HepG2 (cell line): Measurements from ENCODE around the gene AIDA. TPM values are rescaled to one million over a fixed set of nuclear protein-coding genes. Genes with fewer than 3 reads are reported as not detected.

Experiments used
- DDIT3 ChIP-seq: sonication (generic); formaldehyde crosslinking; IDR thresholded peaks from 2 replicates; pipeline ENCODE4 v1.4.0; 2020; ENCODE audit warnings: mild to moderate bottlenecking, missing genetic modification reagents
- ELK4 ChIP-seq: sonication (generic); formaldehyde crosslinking; IDR thresholded peaks from 2 replicates; pipeline ENCODE4 v1.9.0; 2021; ENCODE audit warnings: missing genetic modification reagents, borderline replicate concordance
- KLF11 ChIP-seq: IDR thresholded peaks from 2 replicates; pipeline ENCODE4 v1.6.1; 2016; ENCODE audit warnings: missing compliant biosample characterization
- NFKBIZ ChIP-seq: IDR thresholded peaks from 2 replicates; pipeline ENCODE4 v1.6.1; 2018; ENCODE audit warnings: missing genetic modification reagents, missing compliant biosample characterization
- PCBP1 ChIP-seq: fragments of 200-400 bp; formaldehyde crosslinking; IDR thresholded peaks from 2 replicates; pipeline ENCODE4 v1.6.1; 2017; ENCODE audit warnings: mild to moderate bottlenecking, low read depth, low read length, borderline replicate concordance
- PHB2 ChIP-seq: fragments of 450-650 bp; IDR thresholded peaks from 2 replicates; pipeline ENCODE4 v1.6.1; 2018; ENCODE audit not compliant: partially characterized antibody
- RAD21 ChIP-seq: fragments of 450-650 bp; formaldehyde crosslinking; IDR thresholded peaks from 2 replicates; pipeline ENCODE4 v1.5.0; 2020; ENCODE audit warnings: mild to moderate bottlenecking
- SRY ChIP-seq: sonication (generic); formaldehyde crosslinking; IDR thresholded peaks from 2 replicates; pipeline ENCODE4 v1.8.0; 2022; ENCODE audit warnings: mild to moderate bottlenecking, missing genetic modification reagents
- SUZ12 ChIP-seq: fragments of 150-350 bp; IDR thresholded peaks from 2 replicates; pipeline ENCODE4 v1.6.1; 2014; ENCODE audit warnings: low read depth, low read length
- TEAD2 ChIP-seq: sonication (generic); formaldehyde crosslinking; IDR thresholded peaks from 2 replicates; pipeline ENCODE4 v1.9.0; 2021; ENCODE audit warnings: missing genetic modification reagents
- YEATS4 ChIP-seq: sonication (generic); formaldehyde crosslinking; IDR thresholded peaks from 2 replicates; pipeline ENCODE4 v1.4.0; 2020; ENCODE audit warnings: missing genetic modification reagents, borderline replicate concordance
- ZFAT ChIP-seq: sonication (generic); formaldehyde crosslinking; conservative IDR thresholded peaks from 2 replicates; pipeline ENCODE4 v1.8.1; 2023; ENCODE audit warnings: missing genetic modification reagents, inconsistent platforms
- ZNF142 ChIP-seq: sonication (generic); formaldehyde crosslinking; IDR thresholded peaks from 2 replicates; pipeline ENCODE4 v1.4.0; 2020; ENCODE audit warnings: missing genetic modification reagents
- ZNF33A ChIP-seq: sonication (generic); formaldehyde crosslinking; IDR thresholded peaks from 2 replicates; pipeline ENCODE4 v1.5.1; 2020; ENCODE audit warnings: missing genetic modification reagents, mild to moderate bottlenecking, moderate library complexity, borderline replicate concordance
- ZNF549 ChIP-seq: sonication (generic); formaldehyde crosslinking; IDR thresholded peaks from 2 replicates; pipeline ENCODE4 v1.5.0; 2020; ENCODE audit warnings: missing genetic modification reagents
- ZNF552 ChIP-seq: sonication (generic); formaldehyde crosslinking; IDR thresholded peaks from 2 replicates; pipeline ENCODE4 v1.9.0; 2022; ENCODE audit warnings: missing genetic modification reagents, mild to moderate bottlenecking, borderline replicate concordance
- ZNF616 ChIP-seq: sonication (generic); formaldehyde crosslinking; IDR thresholded peaks from 2 replicates; pipeline ENCODE4 v1.5.0; 2020; ENCODE audit warnings: low read depth, mild to moderate bottlenecking, missing genetic modification reagents
- ZNF674 ChIP-seq: sonication (generic); formaldehyde crosslinking; IDR thresholded peaks from 2 replicates; pipeline ENCODE4 v1.5.0; 2020; ENCODE audit warnings: low read depth, mild to moderate bottlenecking, missing genetic modification reagents
- ZNF761 ChIP-seq: sonication (generic); formaldehyde crosslinking; conservative IDR thresholded peaks from 2 replicates; pipeline ENCODE4 v1.4.0; 2020; ENCODE audit warnings: mild to moderate bottlenecking, missing genetic modification reagents
- ZNF770 ChIP-seq: sonication (generic); formaldehyde crosslinking; IDR thresholded peaks from 2 replicates; pipeline ENCODE4 v1.5.0; 2020; ENCODE audit warnings: mild to moderate bottlenecking, missing genetic modification reagents
- ZNF850 ChIP-seq: sonication (generic); formaldehyde crosslinking; conservative IDR thresholded peaks from 2 replicates; pipeline ENCODE4 v1.9.0; 2021; ENCODE audit warnings: mild to moderate bottlenecking, missing genetic modification reagents
- polyA plus RNA-seq, 8 experiments: library from polyadenylated mRNA; depleted of rRNA in 3 of 8; stranded (reverse) in 7 of 8; unstranded in 1 of 8; fragments of >200 nt; fragmentation: Illumina TruSeq in 4 of 8; extraction: Trizol in 4 of 8; gene quantifications; 2 replicates each; pipeline versions ENCODE4 v1.2.1 to v1.2.3, GENCODE V29; 2011 to 2016; ENCODE audit warnings: low read depth in 4 of 8, missing spikeins in 1 of 8, mixed read lengths in 1 of 8; ENCODE audit not compliant: insufficient read depth in 1 of 8
- total RNA-seq, 5 experiments: library from RNA; depleted of rRNA; stranded (reverse); fragments of >200 nt; fragmentation: Illumina TruSeq; extraction: Trizol; gene quantifications; 2 replicates each; pipeline ENCODE4 v1.2.3, GENCODE V29; 2016; ENCODE audit warnings: low read depth in 1 of 5

AIDA gene
- total and polyA plus RNA-seq, 2 of the 13 experiments (the other 11 are each of a cell fraction or from before 2014, with no cell fraction given): 17.5 to 35.4 TPM

GRCh38 chr1:222713091-222713961 is 1.0 kb upstream of the AIDA start (continued):
- no peak for TF ChIP-seq ELK4 (CRISPR knock-in tag)
- no peak for TF ChIP-seq ZNF850 (CRISPR knock-in tag)
- no peak for TF ChIP-seq ZNF142 (CRISPR knock-in tag)
- TF ChIP-seq ZNF761 (CRISPR knock-in tag): no peak
- no peak for TF ChIP-seq PHB2
- TF ChIP-seq SRY (CRISPR knock-in tag): peak; percentile 50; the same call in 1 of the 2 replicates
- no peak for TF ChIP-seq TEAD2
- no peak for TF ChIP-seq DDIT3 (CRISPR knock-in tag)
- peak; percentile 50; the same call in 1 of the 2 replicates for TF ChIP-seq PCBP1
- no peak for TF ChIP-seq ZFAT
- TF ChIP-seq ZNF552 (CRISPR knock-in tag): no peak
- no peak for TF ChIP-seq ZNF770
- no peak for TF ChIP-seq NFKBIZ (CRISPR knock-in tag)
- no peak for TF ChIP-seq KLF11 (CRISPR knock-in tag)
- no peak for TF ChIP-seq ZNF674 (CRISPR knock-in tag)
- TF ChIP-seq ZNF616 (CRISPR knock-in tag): no peak
- no peak for TF ChIP-seq SUZ12
- no peak; the same call in 1 of the 2 replicates for TF ChIP-seq RAD21 (CRISPR knock-in tag)
- TF ChIP-seq YEATS4 (CRISPR knock-in tag): peak; percentile 42; the same call in 1 of the 2 replicates
- no peak for TF ChIP-seq ZNF549
- TF ChIP-seq ZNF33A: no peak
